NCI-H1092 treated with DMSO at 0.1 percent for 48 hours (cell line): Measurements from ENCODE around the gene VTI1A.

Experiments used
- DNase-seq: peaks from one replicate; lab custom pipeline; 2025; lab: John Stamatoyannopoulos, UW

The VTI1A gene

GRCh38 chr10:112546474-112546873 is 99.5 kb downstream of the VTI1A start:
- DNase-seq, result no peak

- DNase-seq, result no peak
These were observed 101.7 kb downstream of the VTI1A start for GRCh38 chr10:112548535-112549276.

- DNase-seq, result no peak
These were observed 105.6 kb downstream of the VTI1A start for GRCh38 chr10:112552593-112553110.

- DNase-seq, result no peak
These were observed 106.3 kb downstream of the VTI1A start for GRCh38 chr10:112553315-112553714.

- no peak for DNase-seq
These were observed 107.2 kb downstream of the VTI1A start for GRCh38 chr10:112554263-112554662.

GRCh38 chr10:112557197-112557596 is 110.2 kb downstream of the VTI1A start:
- DNase-seq, result no peak

- DNase-seq, result no peak
These were observed 111.6 kb downstream of the VTI1A start for GRCh38 chr10:112558476-112559142.

- no peak for DNase-seq
These were observed 112.3 kb downstream of the VTI1A start for GRCh38 chr10:112559349-112559748.

- DNase-seq, result no peak
These were observed 115.1 kb downstream of the VTI1A start for GRCh38 chr10:112562122-112562521.

- peak; percentile 57 for DNase-seq
These were observed 116.0 kb downstream of the VTI1A start for GRCh38 chr10:112562809-112563663.

- no peak for DNase-seq
These were observed 117.3 kb downstream of the VTI1A start for GRCh38 chr10:112564337-112564736.

GRCh38 chr10:112565434-112566053 is 118.5 kb downstream of the VTI1A start:
- peak; percentile 63 for DNase-seq

GRCh38 chr10:112570585-112570984 is 123.6 kb downstream of the VTI1A start:
- no peak for DNase-seq

- DNase-seq, result no peak
These were observed 132.6 kb downstream of the VTI1A start for GRCh38 chr10:112579578-112579977.

GRCh38 chr10:112580267-112580666 is 133.3 kb downstream of the VTI1A start:
- no peak for DNase-seq

GRCh38 chr10:112581921-112582320 is 134.9 kb downstream of the VTI1A start:
- no peak for DNase-seq

GRCh38 chr10:112583236-112583939 is 136.4 kb downstream of the VTI1A start:
- no peak for DNase-seq

GRCh38 chr10:112584276-112584675 is 137.3 kb downstream of the VTI1A start:
- DNase-seq, result no peak

- no peak for DNase-seq
These were observed 138.1 kb downstream of the VTI1A start for GRCh38 chr10:112585126-112585525.

- DNase-seq, result no peak
These were observed 138.9 kb downstream of the VTI1A start for GRCh38 chr10:112585960-112586359.

- DNase-seq, result no peak
These were observed 140.7 kb downstream of the VTI1A start for GRCh38 chr10:112587729-112588128.
